Right ventricle myocardium superior (tissue), 1 donor: ENCODE measurements around the gene PROSER3. TPM values are rescaled to one million over a fixed set of nuclear protein-coding genes. Genes with fewer than 3 reads are reported as not detected.

Experiments used
- ATAC-seq: fragments of 200-7000 bp; cut with Tn5 transposase; one replicate; pipeline ENCODE4 v1.9.1; 2020; ENCODE audit warnings: mild to moderate bottlenecking; ENCODE audit not compliant: poor library complexity
- DNase-seq: peaks from one replicate; pipeline ENCODE4 v3.0.0-alpha.2; 2020
- intact Hi-C: fragments of 100-400 bp; cut with DNase I; formaldehyde crosslinking; loops from one replicate; pipeline ENCODE4 v1.11.2; 2022
- total RNA-seq: library from RNA; stranded (reverse); fragmentation: NEBNext Ultra II Directional; extraction: Animal tissue kit (Norgen Biotek cat#: 25700); gene quantifications from one replicate; pipeline ENCODE4 v1.2.1, GENCODE V29; 2021
- donor health status: DM: no; HTN: yes; CAD: no; lungs with severe emphysema.

PROSER3 gene
- total RNA-seq, 1 donor from 2014 or later, result 5.9 TPM

- ATAC-seq (no peak), DNase-seq (no peak)
- intact Hi-C loops, result no loop called here
These were observed 38.9 kb downstream of the PROSER3 start for GRCh38 chr19:35796645-35797542.

GRCh38 chr19:35797663-35798062, 39.7 kb downstream of the PROSER3 start:
- intact Hi-C loops, result no loop called here
- no peak for DNase-seq
- ATAC-seq, result no peak

GRCh38 chr19:35801828-35802227, 43.9 kb downstream of the PROSER3 start:
- ATAC-seq (no peak), DNase-seq (no peak)
- intact Hi-C loops, result no loop called here

GRCh38 chr19:35805526-35806102, 47.6 kb downstream of the PROSER3 start:
- intact Hi-C loops, result no loop called here
- no peak for ATAC-seq
- DNase-seq, result no peak

- DNase-seq (no peak), ATAC-seq (no peak)
- intact Hi-C loops, result no loop called here
These were observed 48.6 kb downstream of the PROSER3 start for GRCh38 chr19:35806597-35806996.

- intact Hi-C loops, result no loop called here
- ATAC-seq (no peak), DNase-seq (no peak)
These were observed 49.7 kb downstream of the PROSER3 start for GRCh38 chr19:35807633-35808032.

GRCh38 chr19:35811317-35812219, 53.6 kb downstream of the PROSER3 start:
- intact Hi-C loops, result no loop called here
- no peak for ATAC-seq
- DNase-seq, result no peak

GRCh38 chr19:35812220-35813042, 54.5 kb downstream of the PROSER3 start, which contains the start of gene PRODH2:
Gene PRODH2, minus strand, starts transcription at chr19:35812845. Its CDS starts 40 bp downstream, at chr19:35812805.
- intact Hi-C loops, result no loop called here
- DNase-seq (no peak), ATAC-seq (no peak)

GRCh38 chr19:35813043-35813890, 55.3 kb downstream of the PROSER3 start:
- DNase-seq (no peak), ATAC-seq (no peak)
- intact Hi-C loops, result no loop called here

- ATAC-seq (no peak), DNase-seq (no peak)
- intact Hi-C loops, result no loop called here
These were observed 58.3 kb downstream of the PROSER3 start for GRCh38 chr19:35816262-35816661.

- ATAC-seq, result no peak
- intact Hi-C loops, result no loop called here
- no peak for DNase-seq
These were observed 58.9 kb downstream of the PROSER3 start for GRCh38 chr19:35816846-35817245.

- intact Hi-C loops, result no loop called here
- ATAC-seq, result no peak
These were observed 60.5 kb downstream of the PROSER3 start for GRCh38 chr19:35818445-35818844.

More at GRCh38 chr19:35818445-35818844, 60.5 kb downstream of the PROSER3 start:
- DNase-seq, result no peak

Other genes with a start within 250 kb of the PROSER3 start
- gene DMKN, start 244.5 kb upstream of the PROSER3 start, total RNA-seq, result 3.6 TPM
- gene SBSN, start 229.9 kb upstream of the PROSER3 start, total RNA-seq, result not detected
- not detected for gene GAPDHS, start 224.7 kb upstream of the PROSER3 start, total RNA-seq
- 75.7 TPM for gene TMEM147, start 212.6 kb upstream of the PROSER3 start, total RNA-seq
- gene ATP4A, start 194.5 kb upstream of the PROSER3 start, total RNA-seq, result not detected
- gene PMIS2, start 172.0 kb upstream of the PROSER3 start, total RNA-seq, result not detected
- gene HAUS5, start 145.4 kb upstream of the PROSER3 start, total RNA-seq, result 3.3 TPM
- gene RBM42, start 129.1 kb upstream of the PROSER3 start, total RNA-seq, result 48.9 TPM
- 0.32 TPM for gene ETV2, start 116.4 kb upstream of the PROSER3 start, total RNA-seq
- 1,337 TPM for gene COX6B1, start 109.9 kb upstream of the PROSER3 start, total RNA-seq
- not detected for gene UPK1A, start 91.7 kb upstream of the PROSER3 start, total RNA-seq
- not detected for gene ZBTB32, start 53.6 kb upstream of the PROSER3 start, total RNA-seq
- gene KMT2B, start 40.2 kb upstream of the PROSER3 start, total RNA-seq, result 16.3 TPM
- gene IGFLR1, start 15.7 kb upstream of the PROSER3 start, total RNA-seq, result 2.9 TPM
- 22.6 TPM for gene U2AF1L4, start 12.8 kb upstream of the PROSER3 start, total RNA-seq
- gene PSENEN, start 12.5 kb upstream of the PROSER3 start, total RNA-seq, result 40.7 TPM
- 5.2 TPM for gene LIN37, start 9.6 kb upstream of the PROSER3 start, total RNA-seq
- gene HSPB6, start 1.1 kb upstream of the PROSER3 start, total RNA-seq, result 570 TPM
- gene ARHGAP33, start 17.4 kb downstream of the PROSER3 start, total RNA-seq, result 3.0 TPM
- not detected for gene PRODH2, start 54.7 kb downstream of the PROSER3 start, total RNA-seq
- not detected for gene NPHS1, start 94.3 kb downstream of the PROSER3 start, total RNA-seq
- gene KIRREL2, start 98.7 kb downstream of the PROSER3 start, total RNA-seq, result not detected
- gene APLP1, start 110.4 kb downstream of the PROSER3 start, total RNA-seq, result 17.8 TPM
- 2.6 TPM for gene NFKBID, start 142.4 kb downstream of the PROSER3 start, total RNA-seq
- gene HCST, start 144.4 kb downstream of the PROSER3 start, total RNA-seq, result 4.1 TPM
- gene TYROBP, start 150.1 kb downstream of the PROSER3 start, total RNA-seq, result 28.3 TPM
- gene LRFN3, start 178.2 kb downstream of the PROSER3 start, total RNA-seq, result 6.1 TPM
- 10.2 TPM for gene SDHAF1, start 237.0 kb downstream of the PROSER3 start, total RNA-seq